Kidney (tissue), 14 donors: ENCODE results near the gene FAM83G. TPM values are rescaled to one million over a fixed set of nuclear protein-coding genes. Genes with fewer than 3 reads are reported as not detected.
A peak's percentile ranks its signal among the peaks of the same experiment; 100 is the strongest.

Source experiments
- DNase-seq, 5 donors: peaks; one replicate each; pipeline ENCODE4 v3.0.0-alpha.2; 2013 to 2020
- FAIRE-seq: peaks from 2 replicates; lab custom pipeline; 2012; peaks lifted over from hg19 to GRCh38; lab: Jason Lieb, UNC
- H3K27ac ChIP-seq, 2 donors: one replicate each; pipeline ENCODE4 v1.7.0; 2013; ENCODE audit warnings: low read depth in 2 of 2, low read length in 2 of 2, inconsistent platforms in 1 of 2
- H3K27me3 ChIP-seq: one replicate; pipeline ENCODE4 v1.7.1; 2013; ENCODE audit warnings: low read length, inconsistent platforms; ENCODE audit not compliant: control insufficient read depth, insufficient read depth
- H3K36me3 ChIP-seq, 3 donors: one replicate each; pipeline versions ENCODE4 v1.7.0 to v1.7.1; 2013; ENCODE audit warnings: low read length in 3 of 3, control low read depth in 1 of 3, inconsistent platforms in 1 of 3; ENCODE audit not compliant: insufficient read depth in 3 of 3, control insufficient read depth in 2 of 3
- H3K4me1 ChIP-seq, 3 donors: one replicate each; pipeline versions ENCODE4 v1.7.0 to v1.7.1; 2013; ENCODE audit warnings: low read length in 3 of 3, inconsistent platforms in 1 of 3, low read depth in 1 of 3; ENCODE audit not compliant: control insufficient read depth in 2 of 3, insufficient read depth in 2 of 3
- H3K4me3 ChIP-seq, 3 donors: one replicate each; pipeline versions ENCODE4 v1.7.0 to v1.8.1; 2013; ENCODE audit warnings: low read length in 3 of 3, control low read depth in 1 of 3, inconsistent platforms in 1 of 3
- H3K9ac ChIP-seq, 3 donors: one replicate each; pipeline versions ENCODE4 v1.7.0 to v1.7.1; 2013; ENCODE audit warnings: low read length in 3 of 3, control low read depth in 1 of 3, inconsistent platforms in 1 of 3
- H3K9me3 ChIP-seq, 3 donors: one replicate each; pipeline versions ENCODE4 v1.7.0 to v1.7.1; 2013; ENCODE audit warnings: low read length in 3 of 3, control low read depth in 1 of 3, inconsistent platforms in 1 of 3; ENCODE audit not compliant: control insufficient read depth in 2 of 3, insufficient read depth in 1 of 3
- CTCF ChIP-seq: IDR thresholded peaks from 3 replicates; pipeline ENCODE4 v1.5.1; 2012; ENCODE audit warnings: mild to moderate bottlenecking, moderate library complexity, borderline replicate concordance; ENCODE audit not compliant: insufficient read depth; ENCODE audit errors: extremely low read depth
- intact Hi-C: fragments of 100-400 bp; cut with DNase I; formaldehyde crosslinking; loops from one replicate; pipeline ENCODE4 v1.11.1; 2022
- polyA plus RNA-seq: library from polyadenylated mRNA; stranded (reverse); fragments of 350-450 nt; fragmentation: Illumina TruSeq; extraction: RNeasy Lipid Tissue Mini Kit (QIAGEN cat#74804); gene quantifications from one replicate; pipeline ENCODE4 v1.2.3, GENCODE V29; 2014; ENCODE audit warnings: low read depth, low replicate concordance; ENCODE audit not compliant: insufficient read depth
- total RNA-seq: library from RNA; stranded (reverse); fragmentation: NEBNext Ultra II Directional; extraction: Animal tissue kit (Norgen Biotek cat#: 25700); gene quantifications from one replicate; pipeline ENCODE4 v1.2.1, GENCODE V29; 2021
- donor health status: control.
- donor health status: control.
- donor health status: control.
- donor health status: control.
- donor health status: control.
- donor health status: DM: yes; HTN: yes; CAD: no.
- donor health status: Normal renal cell carcinoma (clear cell type).

The FAM83G gene
- total and polyA plus RNA-seq, 2 donors from 2014 or later, result 4.9 to 8.0 TPM

GRCh38 chr17:18964550-18964949, 40.0 kb downstream of the FAM83G start:
- H3K27me3 ChIP-seq, result no peaks in the 10 kb centered on the region
- H3K27ac ChIP-seq, result no peak overlapping the region
- no peaks in the 10 kb centered on the region for H3K9me3 ChIP-seq
- no peak overlapping the region for H3K9ac ChIP-seq
- peaks cover 0 to 3% (median 0%) of the 10 kb centered on the region in 3 donors for H3K4me1 ChIP-seq
- H3K4me3 ChIP-seq, result no peak overlapping the region
- FAIRE-seq, result no peak
- intact Hi-C loops, result no loop called here
- no peak for TF ChIP-seq CTCF
- DNase-seq, result peak in 1 of 5 donors; percentile 48
- peaks cover 0 to 2% (median 0%) of the 10 kb centered on the region in 3 donors for H3K36me3 ChIP-seq

- TF ChIP-seq CTCF, result no peak
- no peak overlapping the region for H3K4me3 ChIP-seq
- no peak overlapping the region for H3K27ac ChIP-seq
- intact Hi-C loops, result no loop called here
- no peaks in the 10 kb centered on the region for H3K9me3 ChIP-seq
- no peak for DNase-seq
- H3K4me1 ChIP-seq, result peaks cover 0 to 3% (median 0%) of the 10 kb centered on the region in 3 donors
- H3K36me3 ChIP-seq, result peaks cover 0 to 5% (median 2%) of the 10 kb centered on the region in 3 donors
- H3K27me3 ChIP-seq, result no peaks in the 10 kb centered on the region
- no peak for FAIRE-seq
- H3K9ac ChIP-seq, result no peak overlapping the region
These were observed 40.6 kb downstream of the FAM83G start for GRCh38 chr17:18964018-18964351.

- no peak overlapping the region for H3K27ac ChIP-seq
- intact Hi-C loops, result no loop called here
- H3K4me1 ChIP-seq, result peaks cover 0 to 3% (median 0%) of the 10 kb centered on the region in 3 donors
- H3K9ac ChIP-seq, result no peak overlapping the region
- peaks cover 0 to 6% (median 2%) of the 10 kb centered on the region in 3 donors for H3K36me3 ChIP-seq
- TF ChIP-seq CTCF, result no peak
- DNase-seq (peak in 2 of 5 donors; percentile 48 to 54), FAIRE-seq (no peak)
- H3K4me3 ChIP-seq, result no peak overlapping the region
- H3K27me3 ChIP-seq, result no peaks in the 10 kb centered on the region
- H3K9me3 ChIP-seq, result no peaks in the 10 kb centered on the region
These were observed 41.2 kb downstream of the FAM83G start for GRCh38 chr17:18963126-18964017.
